GM12892 (cell line): ENCODE measurements around the gene STARD13.

Experiments used
- POLR2A ChIP-seq: IDR thresholded peaks from 2 replicates; pipeline ENCODE4 v1.6.1; 2011; ENCODE audit warnings: low read depth, low read length, control low read depth
- POLR2AphosphoS5 ChIP-seq: IDR thresholded peaks from 2 replicates; pipeline ENCODE4 v1.6.1; 2011; ENCODE audit warnings: low read depth, low read length, control low read depth

DNA sequence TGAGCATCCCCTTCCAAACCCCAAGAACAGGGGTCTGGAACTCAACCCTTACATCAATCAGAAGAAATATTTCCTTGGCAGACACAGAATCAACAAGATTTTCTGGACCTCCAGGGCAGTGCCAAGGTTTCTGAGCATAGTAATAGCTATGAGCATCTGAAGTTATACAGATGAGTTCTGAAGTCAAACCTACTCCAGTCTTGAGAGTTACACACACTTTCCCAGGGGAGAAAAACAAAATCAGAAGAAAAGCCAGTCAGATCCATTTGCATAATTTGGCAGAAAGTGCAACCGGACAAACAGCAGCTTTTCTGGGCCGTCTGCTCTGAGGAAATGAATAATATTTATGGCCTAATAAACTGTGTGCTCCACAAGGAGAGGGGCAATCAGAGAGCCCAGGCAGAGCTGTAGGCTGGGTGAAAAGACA lies 176.3 kb downstream of the STARD13 start:
- no peak for TF ChIP-seq POLR2A
- TF ChIP-seq POLR2AphosphoS5, result no peak
